Testis (tissue), 5 donors: ENCODE measurements around the gene MARCHF3. TPM values are rescaled to one million over a fixed set of nuclear protein-coding genes. Genes with fewer than 3 reads are reported as not detected.

ENCODE experiments used
- DNase-seq: peaks from one replicate; pipeline ENCODE4 v3.0.0-alpha.2; 2019
- H3K27ac ChIP-seq, 2 donors: fragments of 200-600 bp; sonication (generic); one replicate each; pipeline ENCODE4 v1.5.1; 2019
- H3K27me3 ChIP-seq: fragments of 200-600 bp; sonication (generic); one replicate; pipeline ENCODE4 v1.5.1; 2019
- H3K36me3 ChIP-seq: fragments of 200-600 bp; sonication (generic); one replicate; pipeline ENCODE4 v1.5.1; 2017; ENCODE audit warnings: low read depth; ENCODE audit errors: missing control alignments
- H3K4me1 ChIP-seq: fragments of 200-600 bp; sonication (generic); one replicate; pipeline ENCODE4 v1.5.1; 2019
- H3K4me3 ChIP-seq, 2 donors: fragments of 200-600 bp; sonication (generic); one replicate each; pipeline ENCODE4 v1.5.1; 2017 to 2019
- H3K9me3 ChIP-seq: fragments of 200-600 bp; sonication (generic); one replicate; pipeline ENCODE4 v1.5.1; 2017
- CTCF ChIP-seq, 3 experiments: fragments of 450-650 bp in 2 of 3; fragments of 200-600 bp in 1 of 3; sonication (generic) in 1 of 3; IDR thresholded peaks; one replicate each; pipeline ENCODE4 v1.5.1; 2016 to 2019; ENCODE audit warnings: antibody characterized with exemption in 3 of 3, mild to moderate bottlenecking in 2 of 3, moderate library complexity in 1 of 3
- POLR2A ChIP-seq: fragments of 450-650 bp; IDR thresholded peaks from one replicate; pipeline ENCODE4 v1.6.1; 2017; ENCODE audit warnings: antibody characterized with exemption, mild to moderate bottlenecking, moderate library complexity
- WGBS, 2 donors: methylation state at CpG; one replicate each; pipeline ENCODE4 v1.1.5; 2018; 5-methylcytosine and 5-hydroxymethylcytosine counted together
- intact Hi-C: fragments of 100-400 bp; cut with DNase I; formaldehyde crosslinking; loops from one replicate; pipeline ENCODE4 v1.15.1; 2023; ENCODE audit warnings: low total_unique reads
- long read RNA-seq, 2 donors: transcript quantifications; one replicate each; lab custom pipeline, GENCODE V29; 2026
- polyA plus RNA-seq: library from polyadenylated mRNA; stranded (reverse); fragments of 350-450 nt; fragmentation: Illumina TruSeq; extraction: RNeasy Lipid Tissue Mini Kit (QIAGEN cat#74804); gene quantifications from one replicate; pipeline ENCODE4 v1.2.3, GENCODE V29; 2014; ENCODE audit warnings: low read depth, low replicate concordance; ENCODE audit not compliant: insufficient read depth
- total RNA-seq, 2 donors: library from RNA; depleted of rRNA; stranded (reverse); fragments of >200 nt; gene quantifications; one replicate each; pipeline ENCODE4 v1.2.3, GENCODE V29; 2016

The MARCHF3 gene
- total RNA-seq: 10 to 100 TPM; 34.0 to 38.8 TPM
- 81.9 TPM for polyA plus RNA-seq
- long read RNA-seq, donor 1, full-length matches to known transcripts: 6 of 6 reads
- long read RNA-seq, donor 1, partial matches to known transcripts: 0 of 6 reads
- long read RNA-seq, donor 1, other reads (novel, unspliced or antisense): 0 of 6 reads
- long read RNA-seq, donor 2, partial matches to known transcripts: 0 of 1 reads
- long read RNA-seq, donor 2, other reads (novel, unspliced or antisense): 0 of 1 reads

GRCh38 chr5:127030259-127031146 lies at the start of gene MARCHF3:
Gene MARCHF3 (minus strand): TSS chr5:127030558. CDS start chr5:126918171, 112,387 bp downstream.
- Histone ChIP-seq H3K9me3 (no peaks in the 10 kb centered on the region), H3K4me1 (peaks cover 12% of the 10 kb centered on the region), H3K4me3 (peak within 1 kb of the TSS; percentile 83 to 89), H3K27ac (peak within 1 kb of the TSS; percentile 84 to 93), H3K27me3 (no peaks in the 10 kb centered on the region), H3K36me3 (no peaks in the 10 kb centered on the region)
- intact Hi-C loops: no loop called here
- TF ChIP-seq POLR2A: peak; percentile 81
- TF ChIP-seq CTCF (IDR thresholded peaks at IDR 0.05): peak in 2 of 3 experiments; percentile 15 to 39
- DNase-seq: peak; percentile 95
- 0 to 1% methylated on average over 45 to 53 of the region's 97 CpGs for WGBS, 2 donors

GRCh38 chr5:127079994-127080491 lies 49.7 kb upstream of the MARCHF3 start:
- H3K27ac ChIP-seq: no peak overlapping the region
- peaks cover 1% of the 10 kb centered on the region for H3K4me1 ChIP-seq
- no peaks in the 10 kb centered on the region for H3K27me3 ChIP-seq
- intact Hi-C loops: no loop called here
- TF ChIP-seq POLR2A (no peak), CTCF (IDR thresholded peaks at IDR 0.05) (no peak)
- no peaks in the 10 kb centered on the region for H3K9me3 ChIP-seq
- no peak for DNase-seq
- H3K36me3 ChIP-seq: no peaks in the 10 kb centered on the region
- 57 to 62% methylated on average over 9 of the region's 9 CpGs for WGBS, 2 donors
- no peak overlapping the region for H3K4me3 ChIP-seq

GRCh38 chr5:127077366-127077765 lies 47.0 kb upstream of the MARCHF3 start:
- Histone ChIP-seq H3K36me3 (no peaks in the 10 kb centered on the region), H3K27ac (no peak overlapping the region), H3K27me3 (no peaks in the 10 kb centered on the region), H3K4me1 (peaks cover 4% of the 10 kb centered on the region), H3K9me3 (no peaks in the 10 kb centered on the region), H3K4me3 (no peak overlapping the region)
- WGBS, 2 donors: 61 to 76% methylated on average over 1 of the region's 1 CpG
- TF ChIP-seq POLR2A: no peak
- TF ChIP-seq CTCF (IDR thresholded peaks at IDR 0.05): no peak
- intact Hi-C loops: no loop called here
- no peak for DNase-seq

- no peak for DNase-seq
- no peaks in the 10 kb centered on the region for H3K36me3 ChIP-seq
- no peaks in the 10 kb centered on the region for H3K27me3 ChIP-seq
- intact Hi-C loops: no loop called here
- H3K4me1 ChIP-seq: peaks cover 4% of the 10 kb centered on the region
- no peak for TF ChIP-seq POLR2A
- TF ChIP-seq CTCF (IDR thresholded peaks at IDR 0.05): no peak
- no peak overlapping the region for H3K4me3 ChIP-seq
- WGBS, 2 donors: 52 to 59% methylated on average over 4 of the region's 4 CpGs
- H3K9me3 ChIP-seq: no peaks in the 10 kb centered on the region
- H3K27ac ChIP-seq: no peak overlapping the region
Observed at GRCh38 chr5:127076315-127077129, 46.2 kb upstream of the MARCHF3 start.
